ENCODE data around the gene CACUL1. TPM values are rescaled to one million over a fixed set of nuclear protein-coding genes. Genes with fewer than 3 reads are reported as not detected.

Gene CACUL1
- total and polyA plus RNA-seq, 12 donors = 4.9 to 32.6 (median 24.4) TPM

DNA sequence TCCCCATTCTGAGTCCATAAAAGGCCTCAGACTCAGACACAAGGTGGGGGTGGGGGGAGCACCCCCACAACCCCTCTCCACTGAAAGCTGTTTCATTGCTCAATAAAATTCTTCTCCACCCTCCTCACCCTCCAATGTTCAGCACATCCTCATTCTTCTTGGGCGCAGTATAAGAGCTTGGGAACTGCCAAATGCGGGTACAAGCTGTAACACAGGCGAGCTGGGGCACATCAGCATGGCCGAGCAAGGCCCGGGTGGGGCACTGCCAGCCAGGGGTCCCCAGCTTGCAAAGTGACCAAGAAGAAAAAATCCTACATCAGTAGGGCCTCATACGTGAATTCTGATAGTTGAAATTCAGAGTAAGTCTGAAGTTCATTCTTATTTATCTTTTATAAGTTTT lies 50.1 kb downstream of the CACUL1 start:
- Histone ChIP-seq H3K4me1 (peaks cover 0 to 5% (median 0%) of the 10 kb centered on the region in 9 donors), H3K36me3 (peaks cover 0 to 42% (median 0%) of the 10 kb centered on the region in 9 donors), H3K27me3 (no peaks in the 10 kb centered on the region), H3K4me3 (no peak overlapping the region), H3K27ac (no peak overlapping the region), H3K9me3 (no peaks in the 10 kb centered on the region)
- DNase-seq (no peak), ATAC-seq (no peak)
- intact Hi-C loops (cut with DNase I) = no loop called here
- TF ChIP-seq CTCF (IDR thresholded peaks at IDR 0.05) = no peak
- 98 to 99% methylated on average over 6 of the region's 6 CpGs for WGBS, 2 donors

- no peak for ATAC-seq
- peaks cover 0 to 12% (median 0%) of the 10 kb centered on the region in 9 donors for H3K4me1 ChIP-seq
- DNase-seq = no peak
- no peaks in the 10 kb centered on the region for H3K27me3 ChIP-seq
- H3K9me3 ChIP-seq = no peaks in the 10 kb centered on the region
- peaks cover 0 to 40% (median 0%) of the 10 kb centered on the region in 9 donors for H3K36me3 ChIP-seq
- H3K27ac ChIP-seq = no peak overlapping the region
- no peak overlapping the region for H3K4me3 ChIP-seq
- intact Hi-C loops (cut with DNase I) = no loop called here
- TF ChIP-seq CTCF (IDR thresholded peaks at IDR 0.05) = no peak
- WGBS, 2 donors = 85 to 89% methylated on average over 8 of the region's 8 CpGs
Measured at GRCh38 chr10:118701529-118702323, 53.0 kb downstream of the CACUL1 start.

GRCh38 chr10:118698421-118698820 lies 56.3 kb downstream of the CACUL1 start:
- peak in 2 of 8 donors; percentile 30 to 47 for ATAC-seq

DNA sequence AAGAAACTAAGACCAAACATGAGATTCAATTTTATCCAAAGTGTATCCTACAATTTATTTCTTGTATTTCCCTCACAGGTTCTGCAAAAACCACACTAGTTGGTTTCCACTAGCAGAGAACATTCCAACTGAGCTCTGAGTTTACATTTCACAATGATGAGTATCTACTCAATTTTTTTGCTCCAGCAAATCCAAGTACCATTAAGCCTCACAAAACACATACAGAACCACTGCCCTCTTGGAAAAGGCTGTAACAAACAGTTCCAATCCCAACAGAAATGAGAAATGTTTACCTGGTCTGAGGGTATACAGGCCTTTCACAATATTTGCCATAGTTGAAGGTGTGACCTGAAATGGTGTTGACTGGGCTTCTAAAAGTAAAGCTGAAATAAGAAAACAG lies 59.9 kb downstream of the CACUL1 start:
- ATAC-seq = no peak
- no peak for TF ChIP-seq CTCF (IDR thresholded peaks at IDR 0.05)
- intact Hi-C loops (cut with DNase I) = no loop called here
- H3K27me3 ChIP-seq = no peaks in the 10 kb centered on the region
- peaks cover 0 to 12% (median 0%) of the 10 kb centered on the region in 9 donors for H3K4me1 ChIP-seq
- H3K36me3 ChIP-seq = peaks cover 0 to 46% (median 10%) of the 10 kb centered on the region in 9 donors
- no peak overlapping the region for H3K4me3 ChIP-seq
- H3K27ac ChIP-seq = no peak overlapping the region
- DNase-seq = no peak
- no peaks in the 10 kb centered on the region for H3K9me3 ChIP-seq

More at GRCh38 chr10:118698421-118698820, 56.3 kb downstream of the CACUL1 start:
- Histone ChIP-seq H3K27me3 (no peaks in the 10 kb centered on the region), H3K9me3 (no peaks in the 10 kb centered on the region), H3K4me3 (no peak overlapping the region), H3K4me1 (peaks cover 0 to 12% (median 0%) of the 10 kb centered on the region in 9 donors), H3K27ac (no peak overlapping the region), H3K36me3 (peaks cover 0 to 48% (median 0%) of the 10 kb centered on the region in 9 donors)
- intact Hi-C loops (cut with DNase I) = loop anchor here in 1 of 10 donors (2.0 kb wide), 1 partner anchor 36 kb away; no protein-coding TSS in a partner anchor
- WGBS, 2 donors = 72 to 73% methylated on average over 7 of the region's 7 CpGs
- DNase-seq = no peak
- TF ChIP-seq CTCF (IDR thresholded peaks at IDR 0.05) = no peak
